GM19025 (cell line): ENCODE results near the gene MC5R.
"Not testable (repeated sequence)": the region's sequence is repeated elsewhere in the genome, so short reads cannot be mapped to it uniquely, and the experiment has no call there.

ENCODE experiments used
- ATAC-seq: cut with Tn5 transposase; IDR thresholded peaks from one replicate; pipeline ENCODE4 v1.9.1; 2021; ENCODE audit warnings: mild to moderate bottlenecking, low read depth, moderate library complexity; ENCODE audit not compliant: unreplicated experiment

MC5R gene

DNA sequence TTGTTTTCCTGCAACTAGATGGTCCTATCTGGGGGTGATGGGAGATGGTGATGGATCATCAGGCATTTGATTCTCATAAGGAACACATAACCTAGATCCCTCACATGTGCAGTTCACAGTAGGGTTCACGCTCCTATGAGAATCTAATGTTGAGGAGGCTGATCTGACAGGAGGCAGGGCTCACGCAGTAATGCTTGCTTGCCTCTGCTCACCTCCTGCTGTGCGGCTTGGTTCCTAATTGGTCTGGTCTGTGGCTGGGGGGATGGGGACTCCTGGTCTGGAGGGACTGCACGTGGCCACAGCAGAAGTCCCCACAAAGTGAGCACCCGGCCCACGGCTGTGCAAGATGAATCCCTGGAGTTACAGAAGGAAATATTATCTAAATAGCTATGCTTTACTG lies 11.3 kb downstream of the MC5R start:
- no peak for ATAC-seq

- ATAC-seq: no peak
These were observed 12.6 kb downstream of the MC5R start for GRCh38 chr18:13836559-13836958.

DNA sequence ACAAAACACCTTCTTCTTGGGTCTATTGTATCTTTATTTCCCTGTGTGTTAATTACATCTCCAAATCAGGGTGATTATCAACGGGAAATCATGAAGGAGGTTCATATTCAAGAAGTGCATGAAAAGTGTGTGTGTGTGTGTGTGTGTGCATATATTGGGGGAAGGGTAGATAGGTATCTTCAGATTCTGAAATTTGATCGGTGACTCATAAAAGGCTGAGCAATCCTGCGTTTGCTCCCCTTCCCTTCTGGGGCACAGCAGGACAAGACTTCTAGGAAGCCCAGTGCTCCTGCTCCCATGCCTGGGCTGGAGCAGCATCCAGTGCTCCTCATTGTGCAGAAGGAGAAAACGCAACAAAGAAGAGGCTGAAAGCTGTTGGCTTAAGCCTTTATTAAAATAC lies 25.8 kb downstream of the MC5R start:
- ATAC-seq: no peak

DNA sequence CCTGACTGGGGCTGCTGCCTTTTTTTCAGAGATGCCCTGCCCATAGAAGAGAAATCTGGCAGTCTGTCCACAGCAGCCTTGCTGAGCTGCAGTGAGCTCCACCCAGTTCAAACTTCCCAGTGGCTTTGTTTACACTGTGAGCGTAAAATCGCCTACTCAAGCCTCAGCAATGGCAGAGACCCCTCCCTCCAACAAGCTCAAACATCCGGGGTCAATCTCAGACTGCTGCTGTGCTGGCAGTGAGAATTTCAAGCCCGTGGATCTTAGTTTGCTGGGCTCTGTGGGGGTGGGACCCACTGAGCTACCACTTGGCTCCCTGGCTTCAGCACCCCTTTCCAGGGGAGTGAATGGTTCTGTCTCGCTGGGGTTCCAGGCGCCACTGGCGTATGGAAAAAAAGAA lies 38.9 kb downstream of the MC5R start:
- ATAC-seq: not testable (repeated sequence)

GRCh38 chr18:13868501-13869271 lies 44.7 kb downstream of the MC5R start:
- ATAC-seq: no peak

DNA sequence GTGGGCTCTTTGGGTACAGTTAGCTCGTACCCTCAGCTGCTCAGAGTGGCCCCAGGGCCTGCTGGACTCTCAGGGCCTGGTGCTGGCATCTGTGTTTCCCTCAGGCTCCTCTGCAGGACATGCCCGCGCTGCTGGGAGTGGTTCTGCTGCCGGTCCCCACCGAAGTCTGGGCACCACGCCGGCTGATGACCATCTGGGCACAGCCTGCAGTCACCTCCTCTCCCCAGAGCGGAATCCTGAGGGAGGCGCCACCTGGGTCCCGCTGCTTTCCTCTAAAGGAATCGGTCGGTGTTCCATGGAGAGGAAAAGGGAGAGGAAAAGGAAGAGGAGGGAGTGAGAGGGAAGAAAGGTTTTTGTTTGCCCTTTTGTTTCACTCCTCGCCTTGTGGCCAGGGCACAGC lies 47.8 kb downstream of the MC5R start:
- ATAC-seq: no peak

DNA sequence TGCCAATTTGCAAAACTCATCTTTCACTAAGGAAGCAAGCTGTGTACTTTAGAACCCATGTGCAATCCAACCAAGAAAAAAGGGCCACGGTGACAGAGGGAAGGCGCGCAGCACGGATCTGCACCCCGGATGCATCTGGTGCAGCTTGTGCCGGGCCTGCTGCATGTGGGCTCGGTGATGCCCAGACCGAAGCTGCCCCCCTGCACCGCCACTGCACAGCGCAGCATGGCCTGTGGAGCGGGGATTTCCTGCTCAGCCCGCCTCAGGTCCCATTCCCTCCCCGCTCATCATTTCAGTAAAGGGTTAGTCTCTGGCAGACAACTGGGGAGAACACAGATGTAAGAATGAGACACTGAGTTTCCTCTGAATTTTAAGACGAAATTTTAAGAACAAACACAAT lies 48.4 kb downstream of the MC5R start:
- no peak for ATAC-seq

- no peak for ATAC-seq
These were observed 49.0 kb downstream of the MC5R start for GRCh38 chr18:13872932-13873331.

- no peak for ATAC-seq
These were observed 50.6 kb downstream of the MC5R start for GRCh38 chr18:13874558-13874957.
